ENCODE measurements around the gene MFSD6. TPM values are rescaled to one million over a fixed set of nuclear protein-coding genes. Genes with fewer than 3 reads are reported as not detected.

Gene MFSD6
- polyA plus RNA-seq, 1 donor from 2014 or later = 11.8 TPM

- Histone ChIP-seq H4K20me1 (ENCODE audit: insufficient read depth) (no peaks in the 10 kb centered on the region), H3K79me2 (replicated peaks; ENCODE audit: insufficient read depth, low read length) (no peaks in the 10 kb centered on the region), H3K4me3 (ENCODE audit: low read length) (no peak overlapping the region), H2AFZ (ENCODE audit: low read depth, low read length) (no peak overlapping the region), H3F3A (ENCODE audit: insufficient read depth, low read length, poor library complexity, severe bottlenecking) (no peaks in the 10 kb centered on the region), H3K4me2 (ENCODE audit: low read length) (no peak overlapping the region), H3K27ac (ENCODE audit: low read length) (no peak overlapping the region), H3K9me3 (ENCODE audit: low read length) (no peaks in the 10 kb centered on the region), H3K27me3 (ENCODE audit: insufficient read depth, low read depth, low read length) (no peaks in the 10 kb centered on the region), H3K9me2 (ENCODE audit: insufficient read depth, low read length) (no peaks in the 10 kb centered on the region), H3K36me3 (ENCODE audit: insufficient read depth, low read length) (no peaks in the 10 kb centered on the region), H3K9ac (ENCODE audit: low read length) (no peak overlapping the region)
- TF ChIP-seq RAD21 (conservative IDR thresholded peaks at IDR 0.05) = no peak
- no peak for TF ChIP-seq MXI1 (conservative IDR thresholded peaks at IDR 0.05; ENCODE audit: poor library complexity, severe bottlenecking)
- no peak for TF ChIP-seq REST (IDR thresholded peaks at IDR 0.05; ENCODE audit: borderline replicate concordance)
- TF ChIP-seq CTCF (IDR thresholded peaks at IDR 0.05; ENCODE audit: poor library complexity, severe bottlenecking) = no peak
- TF ChIP-seq EP300 (conservative IDR thresholded peaks at IDR 0.05; ENCODE audit: poor library complexity, severe bottlenecking) = no peak
- TF ChIP-seq EZH2 (IDR thresholded peaks at IDR 0.05; ENCODE audit: borderline replicate concordance, insufficient read depth, low read length, poor library complexity, severe bottlenecking) = no peak
- no peak for TF ChIP-seq POLR2AphosphoS5 (IDR thresholded peaks at IDR 0.05)
- no peak for TF ChIP-seq TAF1 (IDR thresholded peaks at IDR 0.05; ENCODE audit: low read depth)
These were observed 5.1 kb upstream of the MFSD6 start for GRCh38 chr2:190402986-190403603.

GRCh38 chr2:190404487-190404886, 3.7 kb upstream of the MFSD6 start:
- TF ChIP-seq REST (IDR thresholded peaks at IDR 0.05; ENCODE audit: borderline replicate concordance) = no peak
- no peak for TF ChIP-seq SMC3 (conservative IDR thresholded peaks at IDR 0.05; ENCODE audit: poor library complexity)
- no peak for TF ChIP-seq CTCF (IDR thresholded peaks at IDR 0.05; ENCODE audit: poor library complexity, severe bottlenecking)
- no peak for TF ChIP-seq TAF1 (IDR thresholded peaks at IDR 0.05; ENCODE audit: low read depth)
- TF ChIP-seq MXI1 (conservative IDR thresholded peaks at IDR 0.05; ENCODE audit: poor library complexity, severe bottlenecking) = no peak
- no peak for TF ChIP-seq POLR2AphosphoS5 (IDR thresholded peaks at IDR 0.05)
- TF ChIP-seq EZH2 (IDR thresholded peaks at IDR 0.05; ENCODE audit: borderline replicate concordance, insufficient read depth, low read length, poor library complexity, severe bottlenecking) = no peak
- no peak for TF ChIP-seq EP300 (conservative IDR thresholded peaks at IDR 0.05; ENCODE audit: poor library complexity, severe bottlenecking)
- Histone ChIP-seq H3K36me3 (ENCODE audit: insufficient read depth, low read length) (no peaks in the 10 kb centered on the region), H3K4me3 (ENCODE audit: low read length) (no peak overlapping the region), H3K27me3 (ENCODE audit: insufficient read depth, low read depth, low read length) (no peaks in the 10 kb centered on the region), H4K20me1 (ENCODE audit: insufficient read depth) (no peaks in the 10 kb centered on the region), H3K27ac (ENCODE audit: low read length) (no peak overlapping the region), H3F3A (ENCODE audit: insufficient read depth, low read length, poor library complexity, severe bottlenecking) (no peaks in the 10 kb centered on the region), H3K9me2 (ENCODE audit: insufficient read depth, low read length) (no peaks in the 10 kb centered on the region), H3K79me2 (replicated peaks; ENCODE audit: insufficient read depth, low read length) (peaks cover 5% of the 10 kb centered on the region), H3K9ac (ENCODE audit: low read length) (no peak overlapping the region), H2AFZ (ENCODE audit: low read depth, low read length) (no peak overlapping the region), H3K4me2 (ENCODE audit: low read length) (no peak overlapping the region), H3K9me3 (ENCODE audit: low read length) (no peaks in the 10 kb centered on the region)

All from neural cell (in vitro differentiated cells).